RWPE1 (cell line): ENCODE data around the gene CTBP2.

ENCODE experiments used
- CTCF ChIA-PET: fragments of 350-600 bp; sonication (Branson Sonifier 250); formaldehyde crosslinking; extraction: SDS; loops from one replicate; lab custom pipeline; 2021; lab: Yijun Ruan, JAX
- POLR2A ChIA-PET: fragments of 400-600 bp; formaldehyde crosslinking; extraction: SDS; loops from one replicate; lab custom pipeline; 2020; ENCODE audit warnings: antibody characterized with exemption; ENCODE audit not compliant: low non-redundant PET; lab: Yijun Ruan, JAX
- DNase-seq: peaks from one replicate; pipeline ENCODE4 v3.0.0; 2012; ENCODE audit warnings: low spot score
- H3K27ac ChIP-seq: fragments of 450-650 bp; 2 replicates; pipeline ENCODE4 v1.5.1; 2017
- TF ChIP-seq, protein P1 (sequence below): fragments of 450-650 bp; conservative IDR thresholded peaks from 2 replicates; pipeline ENCODE4 v1.5.1; 2017; ENCODE audit warnings: low read depth, mild to moderate bottlenecking

Gene CTBP2

DNA sequence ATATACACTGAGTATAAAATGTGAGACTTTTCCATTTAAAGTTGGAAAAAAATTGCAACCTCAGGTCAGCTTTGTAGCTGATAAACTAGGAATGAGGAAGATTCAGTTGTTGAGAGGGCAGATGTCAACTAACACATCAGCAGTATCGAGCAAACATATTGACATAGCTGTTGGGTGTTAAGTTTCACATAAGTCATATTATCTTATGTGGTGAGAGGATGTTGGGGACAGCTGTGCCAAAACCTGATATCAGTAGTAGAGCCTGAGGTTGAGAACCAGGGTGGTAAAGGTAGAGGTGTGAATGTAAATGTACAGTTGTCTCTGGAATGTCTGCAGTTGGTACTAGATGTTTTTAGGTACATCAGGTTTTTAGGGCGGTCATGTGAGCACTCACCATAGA, 213.4 kb downstream of the CTBP2 start:
- H3K27ac ChIP-seq: no peak overlapping the region
- DNase-seq: no peak
- CTCF ChIA-PET: interaction anchor here (0.6 to 0.7 kb wide), 2 partner anchors 46 to 120 kb away, joined by 3 to 4 read pairs; no protein-coding TSS in a partner anchor
- POLR2A ChIA-PET: no interaction called here
- TF ChIP-seq, protein P1, sequence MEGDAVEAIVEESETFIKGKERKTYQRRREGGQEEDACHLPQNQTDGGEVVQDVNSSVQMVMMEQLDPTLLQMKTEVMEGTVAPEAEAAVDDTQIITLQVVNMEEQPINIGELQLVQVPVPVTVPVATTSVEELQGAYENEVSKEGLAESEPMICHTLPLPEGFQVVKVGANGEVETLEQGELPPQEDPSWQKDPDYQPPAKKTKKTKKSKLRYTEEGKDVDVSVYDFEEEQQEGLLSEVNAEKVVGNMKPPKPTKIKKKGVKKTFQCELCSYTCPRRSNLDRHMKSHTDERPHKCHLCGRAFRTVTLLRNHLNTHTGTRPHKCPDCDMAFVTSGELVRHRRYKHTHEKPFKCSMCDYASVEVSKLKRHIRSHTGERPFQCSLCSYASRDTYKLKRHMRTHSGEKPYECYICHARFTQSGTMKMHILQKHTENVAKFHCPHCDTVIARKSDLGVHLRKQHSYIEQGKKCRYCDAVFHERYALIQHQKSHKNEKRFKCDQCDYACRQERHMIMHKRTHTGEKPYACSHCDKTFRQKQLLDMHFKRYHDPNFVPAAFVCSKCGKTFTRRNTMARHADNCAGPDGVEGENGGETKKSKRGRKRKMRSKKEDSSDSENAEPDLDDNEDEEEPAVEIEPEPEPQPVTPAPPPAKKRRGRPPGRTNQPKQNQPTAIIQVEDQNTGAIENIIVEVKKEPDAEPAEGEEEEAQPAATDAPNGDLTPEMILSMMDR: no peak

DNA sequence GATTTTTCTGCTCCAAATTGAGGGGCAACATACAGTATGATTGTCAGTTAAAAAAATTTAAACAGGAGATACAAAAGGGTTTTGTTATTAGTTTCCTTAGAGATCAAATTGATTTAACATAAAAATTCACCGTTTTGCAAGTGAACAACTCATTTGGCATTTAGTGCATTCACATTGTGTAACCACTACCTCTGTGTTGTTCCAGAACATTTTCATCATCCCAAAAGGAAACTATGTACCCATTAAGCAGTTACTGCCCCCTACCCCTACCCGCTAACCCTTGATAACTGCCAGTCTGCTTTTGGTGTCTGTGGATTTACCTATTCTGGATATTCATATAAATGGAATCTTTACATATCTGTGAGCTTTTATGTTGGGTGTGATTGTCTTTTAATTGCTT, 215.4 kb downstream of the CTBP2 start:
- DNase-seq: no peak
- TF ChIP-seq, protein P1: no peak
- ChIA-PET CTCF (no interaction called here), POLR2A (no interaction called here)
- H3K27ac ChIP-seq: no peak overlapping the region

DNA sequence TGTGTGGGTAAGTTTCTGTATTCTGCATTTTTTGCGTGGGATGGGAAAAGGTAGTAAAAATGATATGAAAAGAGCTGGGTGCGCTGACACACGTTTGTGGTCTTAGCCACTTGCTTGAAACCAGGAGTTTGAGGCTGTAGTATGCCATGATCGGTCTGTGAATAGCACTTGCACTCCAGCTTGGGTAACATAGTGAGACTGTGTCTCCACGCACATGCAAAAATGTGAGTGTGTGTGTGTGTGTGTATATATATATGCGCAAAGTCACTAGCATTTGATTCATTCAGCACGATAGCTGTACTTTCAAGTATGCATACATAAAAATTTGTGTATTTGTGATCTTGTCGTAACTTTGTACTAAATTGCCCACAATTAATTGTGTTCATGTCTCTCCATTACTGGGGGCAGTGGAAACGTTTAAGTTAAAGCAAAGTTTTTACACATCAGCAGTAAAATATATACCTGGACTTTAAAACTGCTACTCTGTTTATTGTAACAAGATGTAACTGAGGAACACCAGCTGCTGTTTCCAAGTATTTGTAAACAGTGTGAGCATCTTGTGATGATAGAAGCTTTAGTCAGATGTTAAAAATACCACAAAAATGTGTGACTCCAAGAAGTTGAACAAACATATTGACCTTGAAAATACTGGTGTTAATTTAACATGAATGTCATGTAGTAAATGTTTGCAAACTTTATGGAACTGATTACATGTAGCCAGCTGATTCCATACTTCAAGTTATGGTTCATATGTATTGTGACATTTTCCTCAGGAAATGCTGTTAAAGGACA, 216.9 kb downstream of the CTBP2 start:
- ChIA-PET POLR2A (no interaction called here), CTCF (interaction anchor here (1.0 kb wide), 1 partner anchor 40 kb away, joined by 3 read pairs; no protein-coding TSS in a partner anchor)
- no peak overlapping the region for H3K27ac ChIP-seq
- peak; percentile 26 for DNase-seq
- TF ChIP-seq, protein P1: no peak

DNA sequence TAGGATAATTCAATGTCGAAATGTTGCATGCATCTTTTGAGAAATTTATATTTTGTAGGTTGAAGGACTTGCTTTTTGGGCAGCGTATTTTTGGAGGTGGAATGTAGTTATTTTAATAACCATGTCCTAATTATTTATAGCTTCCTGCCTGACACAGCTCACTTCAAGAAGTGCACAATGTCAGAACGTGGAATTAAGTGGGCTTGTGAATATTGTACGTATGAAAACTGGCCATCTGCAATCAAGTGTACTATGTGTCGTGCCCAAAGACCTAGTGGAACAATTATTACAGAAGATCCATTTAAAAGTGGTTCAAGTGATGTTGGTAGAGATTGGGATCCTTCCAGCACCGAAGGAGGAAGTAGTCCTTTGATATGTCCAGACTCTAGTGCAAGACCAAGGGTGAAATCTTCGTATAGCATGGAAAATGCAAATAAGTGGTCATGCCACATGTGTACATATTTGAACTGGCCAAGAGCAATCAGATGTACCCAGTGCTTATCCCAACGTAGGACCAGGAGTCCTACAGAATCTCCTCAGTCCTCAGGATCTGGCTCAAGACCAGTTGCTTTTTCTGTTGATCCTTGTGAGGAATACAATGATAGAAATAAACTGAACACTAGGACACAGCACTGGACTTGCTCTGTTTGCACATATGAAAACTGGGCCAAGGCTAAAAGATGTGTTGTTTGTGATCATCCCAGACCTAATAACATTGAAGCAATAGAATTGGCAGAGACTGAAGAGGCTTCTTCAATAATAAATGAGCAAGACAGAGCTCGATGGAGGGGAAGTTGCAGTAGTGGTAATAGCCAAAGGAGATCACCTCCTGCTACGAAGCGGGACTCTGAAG, 217.8 kb downstream of the CTBP2 start:
- ChIA-PET CTCF (interaction anchor here (1.0 kb wide), 1 partner anchor 41 kb away, joined by 3 read pairs; no protein-coding TSS in a partner anchor), POLR2A (no interaction called here)
- H3K27ac ChIP-seq: no peak overlapping the region
- TF ChIP-seq, protein P1: no peak
- no peak for DNase-seq

DNA sequence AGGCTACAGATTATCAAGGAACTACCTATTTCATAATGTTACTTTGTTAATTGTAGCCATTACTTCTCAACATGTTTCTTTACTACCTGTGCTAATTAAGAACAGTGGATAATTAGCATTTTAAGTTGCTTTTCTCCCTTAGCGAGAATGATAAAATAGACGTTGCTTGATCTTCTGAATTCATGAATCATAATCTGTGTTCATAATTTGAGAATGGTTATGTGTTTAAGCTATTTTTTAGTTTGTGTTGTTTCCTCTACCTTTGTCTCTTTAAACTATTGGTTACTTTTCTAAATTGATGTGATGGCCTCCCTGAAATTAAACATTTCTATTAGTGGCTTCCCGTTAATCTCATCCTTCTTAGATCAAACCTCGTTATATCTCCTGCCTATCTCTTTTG, 218.5 kb downstream of the CTBP2 start, which contains the start of gene ZRANB1:
Gene ZRANB1 (plus strand): TSS at position 301 of the 400 bp plus-strand sequence. CDS start 371 bp downstream, outside the sequence.
- no peak for DNase-seq
- H3K27ac ChIP-seq: no peak within 1 kb of the TSS
- TF ChIP-seq, protein P1: no peak
- CTCF ChIA-PET: interaction anchor here (0.6 kb wide), 1 partner anchor 22 kb away, joined by 3 read pairs; no protein-coding TSS in a partner anchor
- POLR2A ChIA-PET: no interaction called here

DNA sequence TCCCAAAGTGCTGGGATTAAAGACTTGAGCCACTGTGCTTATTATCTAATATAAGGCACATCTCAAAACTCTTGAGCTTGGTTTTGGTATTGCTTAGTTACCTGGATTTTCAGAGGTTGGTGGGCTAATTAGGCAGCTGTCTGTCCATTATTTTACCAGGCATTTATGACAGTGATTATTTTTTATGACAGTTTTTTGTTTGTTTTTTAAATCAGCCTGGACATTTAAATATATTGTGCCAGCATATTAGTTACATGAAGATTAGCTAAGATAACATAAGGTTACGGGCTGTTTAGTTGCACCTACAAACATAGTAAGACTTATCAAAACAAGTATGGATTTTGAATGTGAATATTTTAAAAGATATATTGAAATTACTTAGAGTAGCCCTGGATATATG, 221.1 kb downstream of the CTBP2 start:
- DNase-seq: no peak
- ChIA-PET CTCF (interaction anchor here (1.0 kb wide), 1 partner anchor 10 kb away, joined by 3 read pairs; no protein-coding TSS in a partner anchor), POLR2A (no interaction called here)
- no peak overlapping the region for H3K27ac ChIP-seq
- TF ChIP-seq, protein P1: no peak
